OCI-LY7 (cell line): Measurements from ENCODE around the gene MYOCD. TPM values are rescaled to one million over a fixed set of nuclear protein-coding genes. Genes with fewer than 3 reads are reported as not detected.

ENCODE experiments used
- BruUV-seq: library from RNA; stranded (reverse); fragments of 400-500 nt; replicated peaks from 2 replicates; lab custom pipeline; 2021; lab: Mats Ljungman, UMichigan
- CTCF ChIA-PET: fragments of 300-600 bp; sonication (Branson Sonifier 250); formaldehyde crosslinking; loops from one replicate; lab custom pipeline; 2022; ENCODE audit warnings: antibody characterized with exemption; ENCODE audit not compliant: unreplicated experiment; lab: Charles Lee
- POLR2A ChIA-PET: fragments of 300-600 bp; sonication (Branson Sonifier 250); formaldehyde crosslinking; loops from one replicate; lab custom pipeline; 2022; ENCODE audit warnings: antibody characterized with exemption; lab: Charles Lee
- DNase-seq: peaks from one replicate; pipeline ENCODE4 v3.0.0-alpha.2; 2015; ENCODE audit warnings: low spot score
- H2AFZ ChIP-seq: fragments of 200-600 bp; sonication (generic), shearing (Covaris generic); 2 replicates; pipeline ENCODE4 v1.6.1; 2014; ENCODE audit warnings: mild to moderate bottlenecking, antibody characterized with exemption, low read length, moderate library complexity
- H3K27ac ChIP-seq: fragments of 200-600 bp; sonication (generic); 2 replicates; pipeline ENCODE4 v1.5.1; 2014; ENCODE audit warnings: mixed run types, low read depth, mild to moderate bottlenecking, moderate library complexity, low read length, inconsistent platforms; ENCODE audit not compliant: poor library complexity, severe bottlenecking
- H3K36me3 ChIP-seq: fragments of 200-600 bp; sonication (generic); 2 replicates; pipeline ENCODE4 v1.6.1; 2014; ENCODE audit warnings: mild to moderate bottlenecking, antibody characterized with exemption, low read length, moderate library complexity, mixed read lengths; ENCODE audit not compliant: insufficient read depth
- H3K4me1 ChIP-seq: fragments of 200-600 bp; sonication (generic); 2 replicates; pipeline ENCODE4 v1.5.1; 2014; ENCODE audit warnings: mild to moderate bottlenecking, low read length; ENCODE audit not compliant: insufficient read depth, poor library complexity, severe bottlenecking
- H3K4me2 ChIP-seq: fragments of 200-600 bp; sonication (generic); 2 replicates; pipeline ENCODE4 v1.6.1; 2014; ENCODE audit warnings: mild to moderate bottlenecking, low read length
- H3K4me3 ChIP-seq: fragments of 200-600 bp; sonication (generic); 2 replicates; pipeline ENCODE4 v1.5.1; 2014; ENCODE audit warnings: mild to moderate bottlenecking, low read depth, low read length; ENCODE audit not compliant: poor library complexity, severe bottlenecking
- H3K79me2 ChIP-seq: fragments of 200-600 bp; sonication (generic); 2 replicates; pipeline ENCODE4 v1.6.1; 2016; ENCODE audit warnings: low read depth, mild to moderate bottlenecking, low read length, moderate library complexity, mixed read lengths; ENCODE audit not compliant: insufficient read depth
- H3K9me2 ChIP-seq: fragments of 200-600 bp; sonication (generic); 2 replicates; pipeline ENCODE4 v1.6.1; 2016; ENCODE audit warnings: mild to moderate bottlenecking, low read length, mixed read lengths; ENCODE audit not compliant: insufficient read depth
- H3K9me3 ChIP-seq: fragments of 200-600 bp; sonication (generic); 2 replicates; pipeline ENCODE4 v1.6.1; 2014; ENCODE audit warnings: mild to moderate bottlenecking, mixed run types, low read length, mixed read lengths
- H4K20me1 ChIP-seq: fragments of 200-600 bp; sonication (generic); 2 replicates; pipeline ENCODE4 v1.6.1; 2014; ENCODE audit warnings: mild to moderate bottlenecking, antibody characterized with exemption, low read length, moderate library complexity, mixed read lengths; ENCODE audit not compliant: insufficient read depth
- CTCF ChIP-seq: fragments of 200-600 bp; sonication (generic); conservative IDR thresholded peaks from 2 replicates; pipeline ENCODE4 v1.5.1; 2014; ENCODE audit warnings: mild to moderate bottlenecking, antibody characterized with exemption, low read length, moderate library complexity, mixed read lengths
- EZH2phosphoT487 ChIP-seq: fragments of 200-600 bp; sonication (generic); IDR thresholded peaks from 2 replicates; pipeline ENCODE4 v1.6.1; 2018; ENCODE audit warnings: low read depth, borderline replicate concordance, mild to moderate bottlenecking, mixed run types, antibody characterized with exemption, low read length, moderate library complexity, mixed read lengths
- intact Hi-C: fragments of 100-400 bp; cut with micrococcal nuclease; formaldehyde crosslinking; loops from one replicate; pipeline ENCODE4 v1.10.0; 2022; ENCODE audit not compliant: unreplicated experiment
- total RNA-seq, 2 experiments: library from RNA; depleted of rRNA in 1 of 2; stranded (reverse); fragments of >200 nt in 1 of 2; shearing (Covaris generic) in 1 of 2; gene quantifications; 2 replicates each; pipeline ENCODE4 v1.2.3, GENCODE V29; 2014 to 2022

MYOCD gene
- total RNA-seq, 2 experiments from 2014 or later, result not detected

- Histone ChIP-seq H3K9me2 (no peaks in the 10 kb centered on the region), H3K9me3 (no peaks in the 10 kb centered on the region), H2AFZ (no peak overlapping the region), H3K4me1 (no peaks in the 10 kb centered on the region), H3K27ac (no peak overlapping the region), H3K79me2 (no peaks in the 10 kb centered on the region), H3K36me3 (no peaks in the 10 kb centered on the region), H4K20me1 (no peaks in the 10 kb centered on the region), H3K4me2 (no peak overlapping the region), H3K4me3 (no peak overlapping the region)
- POLR2A ChIA-PET, result no interaction called here
- intact Hi-C loops, result loop anchor here (5.0 kb wide), 2 partner anchors 258 to 562 kb away; no protein-coding TSS in a partner anchor
- no peak for TF ChIP-seq EZH2phosphoT487
- DNase-seq, result no peak
- CTCF ChIA-PET, result no interaction called here
- no TSS peak for BruUV-seq
Measured at GRCh38 chr17:12744298-12744697, 78.6 kb downstream of the MYOCD start.

GRCh38 chr17:12744786-12745185 is 79.1 kb downstream of the MYOCD start:
- Histone ChIP-seq H3K36me3 (no peaks in the 10 kb centered on the region), H3K4me2 (no peak overlapping the region), H3K9me2 (no peaks in the 10 kb centered on the region), H3K9me3 (no peaks in the 10 kb centered on the region), H3K4me3 (no peak overlapping the region), H4K20me1 (no peaks in the 10 kb centered on the region), H2AFZ (no peak overlapping the region), H3K4me1 (no peaks in the 10 kb centered on the region), H3K27ac (no peak overlapping the region), H3K79me2 (no peaks in the 10 kb centered on the region)
- TF ChIP-seq CTCF, result no peak
- TF ChIP-seq EZH2phosphoT487, result no peak
- intact Hi-C loops, result loop anchor here (5.0 kb wide), 2 partner anchors 258 to 562 kb away; no protein-coding TSS in a partner anchor
- POLR2A ChIA-PET, result no interaction called here
- DNase-seq, result no peak
- CTCF ChIA-PET, result no interaction called here
- no TSS peak for BruUV-seq

GRCh38 chr17:12745486-12745885 is 79.8 kb downstream of the MYOCD start:
- H3K9me2 ChIP-seq, result no peaks in the 10 kb centered on the region
- CTCF ChIA-PET, result no interaction called here

More at GRCh38 chr17:12745486-12745885, 79.8 kb downstream of the MYOCD start:
- intact Hi-C loops, result no loop called here
- Histone ChIP-seq H3K9me3 (no peaks in the 10 kb centered on the region), H2AFZ (no peak overlapping the region), H3K27ac (no peak overlapping the region), H3K36me3 (no peaks in the 10 kb centered on the region), H4K20me1 (no peaks in the 10 kb centered on the region), H3K79me2 (no peaks in the 10 kb centered on the region), H3K4me2 (no peak overlapping the region), H3K4me3 (no peak overlapping the region), H3K4me1 (no peaks in the 10 kb centered on the region)
- no TSS peak for BruUV-seq
- TF ChIP-seq EZH2phosphoT487, result no peak
- no peak for TF ChIP-seq CTCF
- POLR2A ChIA-PET, result no interaction called here
- DNase-seq, result no peak
